ENCODE measurements around the gene RBBP8NL.
A peak's percentile ranks its signal among the peaks of the same experiment; 100 is the strongest.

RBBP8NL gene

DNA sequence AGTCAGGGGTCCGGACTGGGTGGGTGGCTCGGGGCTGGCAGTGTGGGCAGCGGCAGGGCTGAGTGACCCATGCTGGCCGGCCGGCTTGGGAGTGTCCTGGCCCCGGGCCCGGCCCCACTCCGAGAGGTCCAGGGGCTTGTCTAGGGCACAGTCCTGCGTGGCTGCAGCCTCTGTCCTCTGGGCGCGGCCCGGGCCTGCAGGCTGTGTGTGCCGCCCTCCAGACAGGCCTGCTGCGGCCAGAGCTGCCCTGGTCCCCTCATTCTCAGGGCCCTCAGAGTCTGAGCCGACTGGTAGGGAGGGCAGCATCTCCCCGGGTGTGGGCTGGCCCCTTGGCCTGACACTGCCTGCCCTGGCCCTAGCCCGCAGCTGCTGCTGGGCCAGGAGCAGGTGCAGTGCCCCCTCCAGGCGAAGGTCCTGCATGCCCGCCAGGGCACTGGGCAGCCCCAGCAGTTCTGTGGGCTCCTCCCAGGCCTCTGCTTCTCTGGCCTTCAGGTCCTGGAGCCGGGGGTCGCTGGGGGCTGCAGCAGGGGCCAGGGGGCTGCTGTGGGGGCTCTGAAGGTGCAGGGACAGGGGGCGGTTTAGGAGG lies 13.3 kb downstream of the RBBP8NL start:
- H3K27me3 ChIP-seq (ENCODE audit: low read length) = no peaks in the 10 kb centered on the region
- H3K9ac ChIP-seq (ENCODE audit: low read length) = no peak overlapping the region
- no peak overlapping the region for H2AFZ ChIP-seq (ENCODE audit: low read depth, low read length, severe bottlenecking)

DNA sequence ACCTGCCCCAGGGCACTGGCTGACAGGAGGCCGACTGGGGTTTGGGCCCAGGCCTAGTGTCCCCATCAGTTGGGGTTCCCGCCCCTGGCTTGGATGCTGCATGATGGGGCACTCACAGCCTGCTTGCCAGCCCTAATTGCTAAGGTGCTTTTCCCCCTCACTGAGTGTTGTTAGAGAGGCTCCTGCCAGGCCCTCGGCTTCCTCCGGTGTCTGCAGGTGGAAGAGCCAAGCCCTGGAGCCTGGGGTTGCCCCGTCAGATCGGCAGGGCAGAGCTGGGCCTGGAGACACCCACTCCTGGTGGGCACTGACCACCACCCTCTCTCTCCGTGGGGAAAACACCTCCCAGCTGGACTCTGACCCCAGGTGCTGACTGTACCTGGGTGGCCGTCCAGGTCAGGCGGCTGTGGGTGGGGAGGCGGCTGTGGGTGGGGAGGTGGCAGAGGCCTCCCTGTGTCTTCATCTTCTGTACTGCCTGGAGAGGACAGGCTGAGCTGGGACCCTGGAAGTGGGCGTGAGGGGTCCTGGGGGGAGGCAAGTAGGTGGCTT lies 14.2 kb downstream of the RBBP8NL start:
- H3K9ac ChIP-seq (ENCODE audit: low read length) = no peak overlapping the region
- no peaks in the 10 kb centered on the region for H3K79me2 ChIP-seq (ENCODE audit: insufficient read depth, low read length)
- H3K9me3 ChIP-seq (ENCODE audit: insufficient read depth, low read length) = no peaks in the 10 kb centered on the region
- TF ChIP-seq, protein P1, sequence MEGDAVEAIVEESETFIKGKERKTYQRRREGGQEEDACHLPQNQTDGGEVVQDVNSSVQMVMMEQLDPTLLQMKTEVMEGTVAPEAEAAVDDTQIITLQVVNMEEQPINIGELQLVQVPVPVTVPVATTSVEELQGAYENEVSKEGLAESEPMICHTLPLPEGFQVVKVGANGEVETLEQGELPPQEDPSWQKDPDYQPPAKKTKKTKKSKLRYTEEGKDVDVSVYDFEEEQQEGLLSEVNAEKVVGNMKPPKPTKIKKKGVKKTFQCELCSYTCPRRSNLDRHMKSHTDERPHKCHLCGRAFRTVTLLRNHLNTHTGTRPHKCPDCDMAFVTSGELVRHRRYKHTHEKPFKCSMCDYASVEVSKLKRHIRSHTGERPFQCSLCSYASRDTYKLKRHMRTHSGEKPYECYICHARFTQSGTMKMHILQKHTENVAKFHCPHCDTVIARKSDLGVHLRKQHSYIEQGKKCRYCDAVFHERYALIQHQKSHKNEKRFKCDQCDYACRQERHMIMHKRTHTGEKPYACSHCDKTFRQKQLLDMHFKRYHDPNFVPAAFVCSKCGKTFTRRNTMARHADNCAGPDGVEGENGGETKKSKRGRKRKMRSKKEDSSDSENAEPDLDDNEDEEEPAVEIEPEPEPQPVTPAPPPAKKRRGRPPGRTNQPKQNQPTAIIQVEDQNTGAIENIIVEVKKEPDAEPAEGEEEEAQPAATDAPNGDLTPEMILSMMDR (IDR thresholded peaks at IDR 0.05; ENCODE audit: insufficient read depth, low read length, poor library complexity, severe bottlenecking) = no peak
- TF ChIP-seq EZH2phosphoT487 (conservative IDR thresholded peaks at IDR 0.05; ENCODE audit: low read length) = no peak
- H4K20me1 ChIP-seq (ENCODE audit: low read depth, low read length) = no peaks in the 10 kb centered on the region
- no peak overlapping the region for H2AFZ ChIP-seq (ENCODE audit: low read depth, low read length, severe bottlenecking)
- H3K36me3 ChIP-seq (ENCODE audit: low read length) = no peaks in the 10 kb centered on the region
- H3K27ac ChIP-seq (ENCODE audit: low read depth, low read length) = no peak overlapping the region
- no peaks in the 10 kb centered on the region for H3F3A ChIP-seq (ENCODE audit: insufficient read depth)
- H3K4me3 ChIP-seq (ENCODE audit: insufficient read depth, low read length, poor library complexity, severe bottlenecking) = no peak overlapping the region
- no peaks in the 10 kb centered on the region for H3K27me3 ChIP-seq (ENCODE audit: low read length)
- no peaks in the 10 kb centered on the region for H3K9me2 ChIP-seq (replicated peaks; ENCODE audit: insufficient read depth, low read length)
- no peak overlapping the region for H3K4me2 ChIP-seq (ENCODE audit: low read depth, low read length, poor library complexity, severe bottlenecking)

More for the DNA sequence above, 13.3 kb downstream of the RBBP8NL start:
- H3K36me3 ChIP-seq (ENCODE audit: low read length) = no peaks in the 10 kb centered on the region
- H3K9me2 ChIP-seq (replicated peaks; ENCODE audit: insufficient read depth, low read length) = no peaks in the 10 kb centered on the region
- H3K27ac ChIP-seq (ENCODE audit: low read depth, low read length) = no peak overlapping the region
- no peaks in the 10 kb centered on the region for H3F3A ChIP-seq (ENCODE audit: insufficient read depth)
- H3K9me3 ChIP-seq (ENCODE audit: insufficient read depth, low read length) = no peaks in the 10 kb centered on the region
- no peak overlapping the region for H3K4me2 ChIP-seq (ENCODE audit: low read depth, low read length, poor library complexity, severe bottlenecking)
- H4K20me1 ChIP-seq (ENCODE audit: low read depth, low read length) = no peaks in the 10 kb centered on the region
- TF ChIP-seq, protein P1 (IDR thresholded peaks at IDR 0.05; ENCODE audit: insufficient read depth, low read length, poor library complexity, severe bottlenecking) = peak; percentile 9
- TF ChIP-seq EZH2phosphoT487 (conservative IDR thresholded peaks at IDR 0.05; ENCODE audit: low read length) = no peak
- H3K4me3 ChIP-seq (ENCODE audit: insufficient read depth, low read length, poor library complexity, severe bottlenecking) = no peak overlapping the region
- H3K79me2 ChIP-seq (ENCODE audit: insufficient read depth, low read length) = no peaks in the 10 kb centered on the region

DNA sequence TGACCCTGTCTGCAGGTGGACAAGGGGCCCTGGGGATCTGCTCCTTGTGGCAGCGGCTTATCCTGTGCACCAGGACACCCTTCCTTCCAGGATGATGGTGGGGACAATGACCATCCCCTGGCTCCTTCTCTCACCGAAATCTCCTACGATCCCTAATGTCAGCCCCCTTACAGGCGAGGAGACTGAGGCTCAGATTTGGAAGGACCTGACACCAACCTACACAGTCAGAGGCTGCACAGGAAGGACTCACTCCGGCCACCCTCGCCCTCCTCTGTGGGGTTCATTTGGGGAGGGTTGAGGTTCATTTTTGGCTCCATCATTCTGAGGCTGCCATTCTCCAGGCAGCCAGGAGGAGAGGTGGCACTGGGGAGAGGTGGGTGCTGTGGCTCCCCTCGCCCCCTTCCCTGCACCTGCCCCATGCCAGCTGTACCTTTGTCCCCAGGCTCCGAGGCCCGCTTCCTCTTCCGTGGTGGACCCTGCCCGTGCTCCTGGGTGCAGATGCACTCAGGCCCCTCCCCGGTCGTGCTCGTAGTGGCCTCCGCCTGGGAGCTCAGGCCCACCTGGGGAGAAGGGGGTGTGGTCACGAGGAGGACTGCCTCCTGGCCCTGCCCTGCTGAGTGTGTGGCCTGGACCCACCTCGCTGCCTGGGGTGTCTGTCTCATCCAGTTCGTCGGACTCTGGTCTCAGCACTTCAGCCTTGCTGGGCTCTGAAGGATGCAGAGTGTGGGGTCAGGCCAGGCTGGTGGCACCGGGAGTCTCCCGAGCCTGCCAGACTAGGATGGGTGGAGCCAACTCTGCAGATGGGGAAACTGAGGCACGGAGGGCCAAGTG lies 14.9 kb downstream of the RBBP8NL start:
- no peak overlapping the region for H3K4me2 ChIP-seq (ENCODE audit: low read depth, low read length, poor library complexity, severe bottlenecking)
- no peak overlapping the region for H2AFZ ChIP-seq (ENCODE audit: low read depth, low read length, severe bottlenecking)
- H3K27ac ChIP-seq (ENCODE audit: low read depth, low read length) = no peak overlapping the region
- no peaks in the 10 kb centered on the region for H3K9me3 ChIP-seq (ENCODE audit: insufficient read depth, low read length)
- no peaks in the 10 kb centered on the region for H3K36me3 ChIP-seq (ENCODE audit: low read length)
- H4K20me1 ChIP-seq (ENCODE audit: low read depth, low read length) = no peaks in the 10 kb centered on the region
- no peak overlapping the region for H3K9ac ChIP-seq (ENCODE audit: low read length)
- H3K79me2 ChIP-seq (ENCODE audit: insufficient read depth, low read length) = no peaks in the 10 kb centered on the region
- H3K27me3 ChIP-seq (ENCODE audit: low read length) = no peaks in the 10 kb centered on the region
- no peaks in the 10 kb centered on the region for H3F3A ChIP-seq (ENCODE audit: insufficient read depth)
- H3K4me3 ChIP-seq (ENCODE audit: insufficient read depth, low read length, poor library complexity, severe bottlenecking) = no peak overlapping the region
- H3K9me2 ChIP-seq (replicated peaks; ENCODE audit: insufficient read depth, low read length) = no peaks in the 10 kb centered on the region
- no peak for TF ChIP-seq EZH2phosphoT487 (conservative IDR thresholded peaks at IDR 0.05; ENCODE audit: low read length)
- TF ChIP-seq, protein P1 (IDR thresholded peaks at IDR 0.05; ENCODE audit: insufficient read depth, low read length, poor library complexity, severe bottlenecking) = no peak
